HG03064 (cell line): ENCODE measurements around the gene RPEL1.
"Not testable (repeated sequence)": the region's sequence is repeated elsewhere in the genome, so short reads cannot be mapped to it uniquely, and the experiment has no call there.

ENCODE experiments used
- ATAC-seq: cut with Tn5 transposase; IDR thresholded peaks from one replicate; pipeline ENCODE4 v1.9.1; 2021; ENCODE audit warnings: low read depth; ENCODE audit not compliant: unreplicated experiment

RPEL1 gene

DNA sequence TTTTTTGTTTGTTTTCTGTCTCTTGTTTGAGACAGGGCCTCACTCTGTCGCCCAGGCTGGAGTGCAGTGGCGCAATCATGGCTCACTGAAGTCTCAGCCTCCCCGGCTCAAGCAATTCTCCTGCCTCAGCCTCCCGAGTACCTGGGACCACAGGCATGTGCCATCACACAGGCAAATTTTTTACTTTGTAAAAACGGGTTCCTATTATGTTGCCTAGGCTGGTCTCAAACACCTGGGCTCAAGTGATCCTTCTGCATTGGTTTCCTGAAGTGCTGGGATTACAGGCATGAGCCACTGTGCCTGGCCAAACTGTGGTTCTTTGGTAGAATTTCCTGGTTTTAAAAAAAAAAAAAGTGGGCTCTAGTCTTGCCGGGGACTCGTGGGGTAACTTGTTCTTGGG is at the start of gene RPEL1:
TSS of gene RPEL1 (plus strand) at position 301 of the 400 bp plus-strand sequence. CDS start 110 bp downstream, outside the sequence.
- not testable (repeated sequence) for ATAC-seq

GRCh38 chr10:103196516-103196915 is 49.2 kb upstream of the RPEL1 start:
- ATAC-seq: no peak

DNA sequence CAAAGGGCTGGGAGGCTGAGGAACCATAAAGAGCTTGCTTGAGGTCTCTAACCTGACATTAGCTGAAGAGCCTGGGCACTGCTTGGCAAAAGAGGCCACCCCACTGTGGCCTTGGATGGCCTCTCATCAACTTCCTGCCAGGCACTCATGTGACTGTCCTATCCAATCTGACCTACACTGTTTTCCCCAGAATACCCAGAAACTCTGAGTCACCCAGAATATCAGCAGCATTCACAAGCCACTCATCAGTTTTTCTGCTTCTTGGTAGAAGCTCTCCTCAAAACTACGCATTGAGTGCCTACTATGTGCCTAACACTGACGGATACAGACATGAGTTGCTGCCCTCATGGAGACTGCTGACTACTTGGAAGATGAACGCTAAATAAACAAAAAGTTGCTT is 48.5 kb upstream of the RPEL1 start:
- no peak for ATAC-seq

DNA sequence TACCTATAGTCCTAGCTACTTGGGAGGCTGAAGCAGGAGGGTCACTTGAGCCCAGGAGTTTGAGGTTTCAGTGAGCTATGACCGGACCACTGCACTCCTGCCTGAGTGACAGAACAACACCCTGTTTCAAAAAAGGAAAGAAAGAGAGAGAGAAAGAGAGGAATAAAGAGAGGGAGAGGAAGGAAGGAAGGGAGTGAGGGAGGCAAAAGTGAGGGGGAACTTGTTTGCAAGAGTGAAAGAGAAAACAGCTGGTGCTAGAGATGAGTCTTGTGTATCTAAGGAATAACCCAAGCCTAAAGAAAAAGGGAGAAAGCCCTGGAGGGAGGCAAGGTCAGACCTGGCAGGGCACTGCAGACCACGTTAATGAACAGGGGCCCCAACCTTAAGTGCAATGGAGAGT is 47.8 kb upstream of the RPEL1 start:
- ATAC-seq: no peak

DNA sequence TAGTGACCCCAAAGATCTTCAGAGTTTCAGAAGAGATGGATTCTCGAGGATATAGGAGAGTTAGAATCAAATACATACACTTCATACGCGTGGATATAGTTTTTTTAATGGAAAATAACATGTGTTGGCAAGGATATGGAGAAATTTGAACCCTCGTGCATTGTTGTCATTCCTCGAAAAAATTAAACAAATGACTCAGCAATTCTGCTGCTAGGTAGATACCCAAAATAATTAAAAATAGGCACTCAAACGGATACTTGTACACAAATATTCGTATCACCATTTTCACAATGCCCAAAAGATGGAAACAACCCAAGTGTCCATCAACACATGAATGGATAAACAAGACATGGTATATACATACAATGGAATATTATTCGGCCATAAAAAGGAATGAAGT is 47.0 kb upstream of the RPEL1 start:
- ATAC-seq: no peak

DNA sequence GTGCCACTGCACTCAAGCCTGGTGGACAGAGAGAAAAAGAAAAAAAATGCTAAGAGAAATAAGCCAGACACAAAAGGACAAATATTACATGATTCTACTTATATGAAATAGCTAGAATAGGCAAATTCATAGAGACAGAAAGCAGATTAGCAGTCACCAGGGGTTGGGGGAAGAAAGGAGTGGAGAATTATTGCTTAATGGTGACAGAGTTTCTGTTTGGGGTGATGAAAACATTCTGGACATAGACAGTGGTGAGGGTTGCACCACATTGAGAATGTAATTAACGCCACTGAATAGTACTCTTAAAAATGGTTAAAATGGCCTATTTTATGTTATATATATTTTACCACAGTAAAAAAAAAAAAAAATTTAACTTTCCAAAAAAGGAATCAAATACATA is 46.2 kb upstream of the RPEL1 start:
- no peak for ATAC-seq

DNA sequence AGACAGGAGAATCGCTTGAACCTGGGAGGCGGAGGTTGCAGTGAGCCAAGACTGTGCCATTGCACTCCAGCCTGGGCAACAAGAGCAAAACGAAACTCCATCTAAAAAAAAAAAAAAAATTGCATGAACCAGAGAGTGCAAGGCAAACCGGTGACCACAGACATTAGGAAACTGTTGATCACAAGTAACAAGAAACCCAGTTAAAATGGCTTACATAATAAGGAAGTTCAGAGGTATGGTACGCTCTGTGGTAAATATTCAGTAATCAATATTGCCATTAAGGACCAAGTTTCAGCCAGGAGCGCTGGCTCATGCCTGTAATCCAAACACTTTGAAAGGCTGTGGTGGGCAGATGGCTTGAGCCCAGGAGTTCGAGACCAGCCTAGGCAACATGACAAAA is 43.4 kb upstream of the RPEL1 start:
- ATAC-seq: no peak

GRCh38 chr10:103203466-103203865 is 42.2 kb upstream of the RPEL1 start:
- no peak for ATAC-seq

DNA sequence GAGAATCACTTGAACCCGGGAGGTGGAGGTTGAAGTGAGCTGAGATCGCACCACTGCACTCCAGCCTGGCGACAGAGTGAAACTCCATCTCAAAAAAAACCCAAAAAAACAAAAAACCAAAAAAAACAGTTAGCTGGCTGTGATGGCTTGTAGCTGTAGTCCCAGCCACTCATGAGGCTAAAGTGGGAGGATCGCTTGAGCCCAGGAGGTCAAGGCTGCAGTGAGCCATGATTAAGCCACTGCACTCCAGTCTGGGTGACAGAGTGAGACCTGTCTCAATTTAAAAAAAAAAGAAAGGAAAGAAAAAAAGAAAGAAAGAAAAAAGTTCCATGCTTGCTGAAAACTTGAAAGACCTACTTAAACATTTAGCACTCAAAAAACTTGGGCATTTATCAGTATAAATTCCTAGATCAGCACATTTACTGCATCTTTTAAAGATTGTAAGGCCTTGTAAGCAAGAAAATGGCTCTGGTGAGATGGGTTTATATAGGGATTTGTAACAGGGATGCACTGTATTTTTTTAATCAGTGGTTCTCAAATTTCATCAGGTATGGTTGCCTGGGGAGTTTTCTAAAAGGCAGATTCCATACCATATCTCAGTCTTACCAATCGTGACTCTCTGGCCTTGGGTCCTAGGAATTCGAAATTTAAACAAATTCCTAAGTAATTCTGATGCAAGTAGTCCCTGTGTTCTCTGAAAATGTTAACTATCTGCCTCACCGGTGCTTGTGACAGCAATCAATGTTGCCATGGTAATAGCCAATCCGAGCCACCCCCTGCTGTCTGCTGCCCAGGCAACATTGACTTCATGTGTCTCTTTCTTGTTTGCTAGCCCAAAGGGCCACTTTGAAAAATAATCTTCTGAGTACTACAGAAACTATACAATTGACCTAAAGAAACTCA is 41.1 kb upstream of the RPEL1 start:
- no peak for ATAC-seq

DNA sequence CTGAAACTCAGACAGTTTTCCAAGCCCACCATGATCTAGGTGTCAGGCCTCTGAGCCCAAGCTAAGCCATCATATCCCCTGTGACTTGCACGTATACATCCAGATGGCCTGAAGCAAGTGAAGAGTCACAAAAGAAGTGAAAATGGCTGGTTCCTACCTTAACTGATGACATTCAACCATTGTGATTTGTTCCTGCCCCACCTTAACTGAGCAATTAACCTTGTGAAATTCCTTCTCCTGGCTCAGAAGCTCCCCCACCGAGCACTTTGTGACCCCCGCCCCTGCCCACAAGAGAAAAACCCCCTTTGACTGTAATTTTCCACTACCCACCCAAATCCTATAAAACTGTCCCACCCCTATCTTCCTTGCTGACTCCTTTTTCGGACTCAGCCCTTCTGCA is 40.3 kb upstream of the RPEL1 start:
- not testable (repeated sequence) for ATAC-seq

- not testable (repeated sequence) for ATAC-seq
These were observed 39.0 kb upstream of the RPEL1 start for GRCh38 chr10:103206715-103207114.

GRCh38 chr10:103207141-103207540 is 38.5 kb upstream of the RPEL1 start:
- ATAC-seq: no peak

DNA sequence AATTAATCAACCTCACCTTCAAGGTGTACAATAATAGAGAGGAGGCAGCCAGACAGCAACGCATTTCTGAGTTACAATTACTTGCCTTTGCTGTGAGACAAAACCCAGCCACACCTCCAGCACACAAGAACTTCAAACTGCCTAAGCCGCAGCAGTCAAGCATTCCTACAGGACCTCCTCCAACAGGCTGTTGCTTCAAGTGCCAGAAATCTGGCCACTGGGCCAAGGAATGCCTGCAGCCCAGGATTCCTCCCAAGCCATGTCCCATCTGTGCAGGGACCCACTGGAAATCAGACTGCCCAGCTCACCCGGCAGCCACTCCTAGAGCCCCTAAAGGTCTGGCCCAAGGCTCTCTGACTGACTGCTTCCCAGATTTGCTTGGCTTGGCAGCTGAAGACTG is 38.0 kb upstream of the RPEL1 start:
- not testable (repeated sequence) for ATAC-seq

GRCh38 chr10:103210262-103210661 is 35.4 kb upstream of the RPEL1 start:
- not testable (repeated sequence) for ATAC-seq

DNA sequence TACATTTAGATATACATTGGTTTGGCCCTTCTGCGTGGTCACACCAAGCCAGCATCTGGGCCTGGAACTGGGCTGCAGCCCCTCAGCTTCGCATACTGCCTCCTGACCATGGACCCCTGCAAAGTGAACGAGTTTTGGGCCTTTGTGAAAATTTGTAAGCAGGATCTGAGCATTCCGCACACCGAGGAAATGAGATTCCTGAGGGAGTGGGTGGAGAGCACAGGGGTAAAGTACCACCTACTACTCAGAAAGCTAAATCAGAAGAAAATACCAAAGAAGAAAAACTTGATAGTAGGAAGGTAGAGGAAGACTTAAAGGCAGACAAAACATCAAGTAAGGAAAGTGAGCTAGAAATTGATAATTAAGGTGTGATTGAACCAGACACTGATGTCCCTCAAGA is 30.1 kb upstream of the RPEL1 start:
- ATAC-seq: no peak

- ATAC-seq: not testable (repeated sequence)
These were observed 29.3 kb upstream of the RPEL1 start for GRCh38 chr10:103216362-103216761.

- no peak for ATAC-seq
These were observed 21.6 kb upstream of the RPEL1 start for GRCh38 chr10:103224133-103224532.

GRCh38 chr10:103224721-103225120 is 21.0 kb upstream of the RPEL1 start:
- ATAC-seq: not testable (repeated sequence)

DNA sequence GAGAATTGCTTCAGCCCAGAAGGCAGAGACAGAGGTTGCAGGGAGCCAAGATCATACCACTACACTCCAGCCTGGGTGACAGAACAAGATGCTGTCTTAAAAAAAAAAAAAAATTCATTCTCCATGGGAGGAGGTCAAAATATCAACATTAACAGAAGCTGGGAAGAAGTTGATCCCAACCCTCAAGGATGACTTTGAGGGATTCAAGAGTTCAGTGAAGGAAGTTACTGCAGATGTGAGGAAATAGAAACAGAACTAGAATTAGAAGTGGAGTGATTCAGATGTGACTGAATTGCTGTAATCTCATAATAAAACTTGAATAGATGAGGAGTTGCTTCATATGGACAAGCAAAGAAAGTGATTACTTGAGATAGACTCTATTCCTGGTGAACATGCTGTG is 19.7 kb upstream of the RPEL1 start:
- ATAC-seq: no peak

DNA sequence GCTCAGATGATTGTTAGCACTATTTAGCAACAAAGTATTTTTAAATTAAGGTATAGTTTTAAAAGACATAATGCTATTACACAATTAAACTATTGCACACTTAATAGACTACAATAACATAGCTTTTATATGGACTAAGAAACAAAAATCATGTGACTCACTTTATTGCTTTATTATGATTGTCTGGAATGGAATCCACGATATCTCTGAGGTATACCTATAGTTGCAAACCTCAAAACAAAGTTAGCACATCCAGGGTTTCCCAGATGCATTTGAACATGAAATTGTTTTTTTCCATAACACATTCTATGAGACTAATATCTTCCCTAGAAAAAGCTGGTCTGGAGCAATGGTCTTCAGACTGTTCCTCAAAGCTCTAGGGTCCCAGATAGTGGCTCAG is 18.3 kb upstream of the RPEL1 start:
- no peak for ATAC-seq

DNA sequence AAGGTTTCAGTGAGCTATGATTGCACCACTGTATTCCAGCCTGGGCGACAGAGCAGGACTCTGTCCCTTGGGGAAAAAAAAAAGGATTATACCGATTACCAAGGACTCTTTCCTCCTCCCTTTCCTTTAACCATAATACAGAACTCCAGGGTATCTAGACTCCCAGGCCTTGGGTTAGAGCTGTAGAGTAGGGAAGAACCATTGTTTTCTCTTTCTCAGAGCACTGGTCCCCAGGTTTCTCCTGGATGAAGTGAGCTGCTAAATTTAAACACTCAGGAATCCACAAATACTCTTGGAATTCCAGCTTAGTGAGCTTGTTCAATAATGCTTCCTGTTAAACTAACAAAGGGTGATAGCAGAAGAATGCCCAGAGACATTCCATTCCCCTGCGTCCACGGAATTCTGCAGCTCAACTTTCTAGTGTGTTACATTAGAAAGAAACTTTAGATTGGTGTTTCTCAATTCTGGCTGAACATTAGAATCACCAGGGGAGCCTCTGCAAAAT is 14.6 kb upstream of the RPEL1 start:
- no peak for ATAC-seq

GRCh38 chr10:103232131-103232673 is 13.5 kb upstream of the RPEL1 start:
- no peak for ATAC-seq
